HEK293T (cell line): ENCODE measurements around the gene PRKG1.
"Not testable (repeated sequence)": the region's sequence is repeated elsewhere in the genome, so short reads cannot be mapped to it uniquely, and the experiment has no call there.

Experiments used
- BHLHE40 ChIP-seq: fragments of 450-650 bp; IDR thresholded peaks from 2 replicates; pipeline ENCODE4 v1.6.1; 2016; ENCODE audit warnings: mild to moderate bottlenecking, moderate library complexity, borderline replicate concordance
- ELF4 ChIP-seq: fragments of 450-650 bp; IDR thresholded peaks from 2 replicates; pipeline ENCODE4 v1.6.1; 2017; ENCODE audit warnings: antibody characterized with exemption
- FOXK2 ChIP-seq: fragments of 450-650 bp; IDR thresholded peaks from 2 replicates; pipeline ENCODE4 v1.6.1; 2016; ENCODE audit warnings: mild to moderate bottlenecking
- NFRKB ChIP-seq: fragments of 450-650 bp; IDR thresholded peaks from 2 replicates; pipeline ENCODE4 v1.6.1; 2016; ENCODE audit warnings: mild to moderate bottlenecking, moderate library complexity
- SUZ12 ChIP-seq: fragments of 450-650 bp; IDR thresholded peaks from 2 replicates; pipeline ENCODE4 v1.6.1; 2016; ENCODE audit warnings: mild to moderate bottlenecking
- TARDBP ChIP-seq: fragments of 450-650 bp; IDR thresholded peaks from 2 replicates; pipeline ENCODE4 v1.6.1; 2016

DNA sequence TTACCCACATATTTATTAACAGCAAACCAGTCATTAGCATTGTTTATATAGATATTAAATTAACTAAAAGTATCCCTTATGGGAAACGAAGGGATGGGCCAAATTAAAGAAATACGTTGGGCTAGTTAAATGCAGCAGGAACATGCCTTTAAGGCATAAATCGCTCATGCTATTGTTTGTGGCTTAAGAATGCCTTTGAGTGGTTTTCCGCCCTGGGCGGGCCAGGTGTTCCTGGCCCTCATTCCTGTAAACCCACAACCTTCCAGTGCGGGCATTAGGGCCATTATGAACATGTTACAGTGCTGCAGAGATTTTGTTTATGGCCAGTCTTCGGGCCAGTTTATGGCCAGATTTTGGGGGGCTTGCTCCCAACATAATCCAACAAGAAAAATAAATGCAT lies 1173.6 kb downstream of the PRKG1 start:
- TF ChIP-seq ELF4, NFRKB, FOXK2, TARDBP, BHLHE40, SUZ12: not testable (repeated sequence)
